Glomerular endothelial cell (primary cell): ENCODE data around the gene MAPK8. TPM values are rescaled to one million over a fixed set of nuclear protein-coding genes. Genes with fewer than 3 reads are reported as not detected.

ENCODE experiments used
- DNase-seq: peaks from one replicate; pipeline ENCODE4 v3.0.0-alpha.2; 2011; ENCODE audit warnings: low read depth, low spot score; ENCODE audit errors: extremely low read depth
- total RNA-seq: library from RNA; depleted of rRNA; stranded (reverse); fragments of >200 nt; gene quantifications from 2 replicates; pipeline ENCODE4 v1.2.3, GENCODE V29; 2015

MAPK8 gene
- total RNA-seq, 1 donor from 2014 or later: 63.4 TPM

DNA sequence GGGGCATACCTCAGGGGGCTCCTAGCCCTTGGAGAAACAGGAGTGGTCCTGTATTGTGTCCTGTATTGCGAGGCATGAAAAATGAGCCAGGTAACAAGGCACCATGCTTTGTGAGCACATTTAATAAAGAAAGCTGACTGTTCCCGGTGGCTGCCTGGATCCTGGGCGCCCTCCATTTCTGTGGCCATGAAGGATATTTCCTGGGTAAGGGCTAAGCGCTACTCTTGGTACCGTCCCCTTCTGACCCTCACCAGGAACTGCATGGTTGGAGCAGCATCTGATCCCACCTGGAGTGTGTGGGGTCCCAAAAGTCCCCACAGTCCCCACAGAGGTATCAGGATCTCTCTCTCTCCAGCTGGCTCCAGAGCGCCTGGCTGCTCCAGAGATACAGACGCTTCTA lies 139.5 kb downstream of the MAPK8 start:
- DNase-seq: no peak

DNA sequence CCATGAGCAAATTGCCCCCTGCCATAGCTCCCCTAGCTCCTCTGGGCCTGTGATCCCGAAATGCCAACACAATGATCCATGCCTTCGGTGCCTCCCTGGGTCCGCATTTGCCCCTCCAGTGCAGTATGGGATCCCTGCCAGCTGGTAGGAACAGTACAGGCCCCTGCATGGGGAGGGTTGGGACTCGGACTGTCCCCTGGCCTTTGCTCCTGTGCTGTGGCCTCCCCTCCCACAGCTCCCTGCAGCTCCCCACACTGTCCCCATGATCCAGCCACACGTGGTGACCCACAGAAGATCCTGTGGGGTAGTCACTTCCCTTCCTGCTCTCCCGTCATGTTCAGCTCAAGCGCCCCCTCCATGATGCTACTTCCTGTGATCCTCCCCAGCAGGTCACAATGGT lies 140.3 kb downstream of the MAPK8 start:
- no peak for DNase-seq

DNA sequence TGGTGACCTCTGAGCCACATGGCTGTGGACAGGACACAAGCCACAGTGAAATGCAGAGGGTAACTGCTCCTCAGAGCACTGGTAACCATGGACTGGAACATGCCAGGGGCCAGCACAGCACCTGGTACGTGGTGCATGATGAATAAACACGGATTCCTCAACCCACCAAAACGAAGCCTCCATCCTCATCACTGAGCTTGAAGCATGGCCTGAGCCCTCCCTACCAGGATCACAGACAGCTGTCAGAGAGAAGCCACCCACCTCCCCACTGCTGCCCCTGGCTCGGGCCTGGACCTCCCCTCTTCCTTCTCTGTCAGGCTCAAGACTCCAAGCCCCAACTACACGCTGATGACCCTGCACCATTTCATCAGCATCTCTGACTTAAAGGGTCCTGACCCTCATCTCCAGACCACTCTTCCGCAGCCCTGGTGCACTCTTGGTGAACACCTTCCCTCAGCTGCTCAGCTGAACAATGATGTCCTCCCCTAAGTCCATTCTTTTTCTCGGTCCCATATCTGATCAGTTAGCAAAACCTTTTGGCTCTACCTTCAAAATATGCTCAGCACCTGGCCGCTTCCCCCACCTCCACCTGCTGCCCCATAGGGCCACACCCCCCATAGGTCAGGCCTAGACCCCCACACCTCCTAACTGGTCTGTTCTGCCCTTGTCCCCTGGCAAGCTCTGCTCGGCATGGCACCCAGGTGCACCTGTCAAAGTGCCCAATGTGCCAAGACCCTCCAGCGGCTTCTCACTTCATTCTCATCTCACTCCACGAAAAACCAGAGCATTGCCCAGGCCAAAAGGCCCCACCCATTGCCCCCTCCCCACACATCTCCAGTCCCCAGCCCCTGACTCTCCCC lies 141.1 kb downstream of the MAPK8 start:
- no peak for DNase-seq

DNA sequence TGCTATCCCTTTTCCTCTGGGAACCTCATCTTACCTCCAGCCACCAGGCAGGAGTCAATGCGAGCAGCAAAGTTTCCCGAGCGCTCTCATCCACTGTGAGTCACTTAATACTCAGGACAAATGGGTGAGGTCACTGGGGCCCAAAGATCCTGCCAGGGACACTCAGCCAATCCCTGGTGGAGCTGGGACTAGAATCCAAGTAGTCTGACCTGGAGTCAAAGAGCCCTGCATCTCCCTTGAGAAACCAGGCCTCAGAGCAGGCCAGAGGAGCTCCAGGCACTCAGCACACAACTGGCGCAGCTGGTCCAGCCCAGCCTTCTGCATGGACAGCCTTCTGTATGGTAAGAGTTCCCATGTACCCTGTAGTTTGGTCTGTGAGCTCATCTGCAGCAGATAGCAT lies 142.3 kb downstream of the MAPK8 start:
- DNase-seq: no peak

DNA sequence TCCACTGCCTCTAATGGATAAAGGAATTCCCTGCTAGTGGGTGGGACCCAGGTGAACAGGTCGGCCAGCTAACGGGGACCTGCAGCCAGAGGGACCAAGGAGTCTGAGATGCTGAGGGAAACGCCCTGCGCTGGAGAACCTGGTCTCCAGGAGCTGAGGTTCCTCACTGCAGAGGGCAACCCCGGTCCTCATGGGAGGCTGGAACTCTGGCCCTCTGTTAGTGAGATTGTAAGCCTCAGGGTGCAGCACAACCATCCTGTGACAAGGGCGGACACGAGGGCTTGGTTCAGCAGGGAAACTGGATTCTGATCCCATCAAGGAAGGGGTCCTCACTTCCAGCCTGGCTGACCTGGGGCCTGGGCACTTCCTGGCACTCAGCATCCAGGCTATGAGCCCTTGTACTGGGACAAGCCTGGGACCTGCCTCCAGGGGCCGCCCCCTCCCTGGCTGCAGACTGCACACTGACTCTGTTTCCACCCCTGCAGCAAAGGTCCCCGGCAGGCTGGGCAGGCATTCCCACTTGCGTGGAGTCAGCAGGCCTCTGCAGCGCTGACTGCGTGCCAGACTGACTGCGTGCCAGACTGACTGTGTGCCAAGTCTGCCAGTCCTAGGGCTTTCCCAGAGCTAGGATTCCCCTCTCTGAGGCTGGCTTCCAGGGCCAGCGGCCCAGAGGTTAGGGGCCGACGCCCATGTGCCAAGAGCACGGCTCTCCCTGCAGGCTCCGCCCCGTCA lies 143.2 kb downstream of the MAPK8 start:
- no peak for DNase-seq

DNA sequence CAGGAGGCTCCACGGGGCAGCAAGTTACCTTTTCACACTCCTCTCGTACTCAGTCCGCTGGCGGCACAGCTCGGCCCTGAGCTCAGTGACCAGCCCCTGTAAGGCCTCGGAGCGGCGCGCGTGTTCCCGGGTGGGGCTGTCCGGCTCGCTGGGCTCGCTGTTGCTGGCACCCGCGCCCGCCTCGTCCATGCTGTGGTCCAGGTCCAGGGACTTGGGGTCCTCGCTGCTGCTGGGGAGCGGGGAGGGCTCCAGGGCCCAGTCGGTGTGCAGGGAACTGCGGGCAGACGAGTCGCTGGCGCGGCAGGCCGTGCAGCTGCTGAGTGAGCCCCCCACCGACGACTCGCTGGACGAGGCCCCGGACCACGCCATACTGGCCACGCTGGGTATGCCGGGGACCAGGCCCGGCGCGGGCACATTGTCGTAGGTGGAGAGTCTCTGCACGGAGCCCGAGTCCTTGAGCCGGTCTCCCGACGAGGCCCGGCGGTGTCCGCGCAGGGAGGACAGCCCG lies 143.8 kb downstream of the MAPK8 start:
- DNase-seq: no peak

DNA sequence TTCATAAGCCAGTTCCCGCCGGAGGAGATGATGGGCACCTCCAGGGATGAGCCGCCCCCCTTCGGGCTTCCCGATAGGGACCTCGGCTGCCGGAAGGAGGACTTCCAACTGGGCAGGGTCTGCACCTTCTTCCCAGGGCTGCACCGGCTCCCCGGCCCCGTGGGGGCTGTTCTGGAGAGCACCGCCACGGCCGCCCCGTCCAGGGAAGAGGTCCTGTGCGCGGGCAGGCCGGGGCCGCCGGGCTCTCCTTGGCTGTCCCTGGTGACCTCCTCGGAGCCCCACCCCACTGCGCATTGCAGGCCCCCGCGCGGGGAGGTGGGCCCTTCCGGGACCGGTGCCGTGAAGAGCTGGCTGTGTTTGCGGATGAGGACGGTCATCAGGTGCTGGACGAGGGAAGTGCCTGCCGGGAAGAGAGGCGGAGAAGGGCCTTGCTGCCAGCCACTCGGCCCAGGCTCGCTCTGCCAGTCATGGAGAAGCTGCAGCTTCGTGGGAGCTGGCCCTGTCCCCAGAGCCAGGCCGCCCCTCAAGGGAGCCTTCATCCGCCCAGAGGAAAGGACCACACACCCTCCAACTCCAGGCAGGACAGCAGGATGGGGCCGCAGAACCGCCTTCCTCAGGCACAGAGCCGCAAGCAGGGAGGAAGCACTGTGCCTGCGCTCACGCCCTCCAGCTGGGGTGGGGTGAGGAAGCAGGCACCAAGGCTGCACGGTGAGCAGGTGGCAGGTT lies 144.4 kb downstream of the MAPK8 start:
- DNase-seq: no peak

DNA sequence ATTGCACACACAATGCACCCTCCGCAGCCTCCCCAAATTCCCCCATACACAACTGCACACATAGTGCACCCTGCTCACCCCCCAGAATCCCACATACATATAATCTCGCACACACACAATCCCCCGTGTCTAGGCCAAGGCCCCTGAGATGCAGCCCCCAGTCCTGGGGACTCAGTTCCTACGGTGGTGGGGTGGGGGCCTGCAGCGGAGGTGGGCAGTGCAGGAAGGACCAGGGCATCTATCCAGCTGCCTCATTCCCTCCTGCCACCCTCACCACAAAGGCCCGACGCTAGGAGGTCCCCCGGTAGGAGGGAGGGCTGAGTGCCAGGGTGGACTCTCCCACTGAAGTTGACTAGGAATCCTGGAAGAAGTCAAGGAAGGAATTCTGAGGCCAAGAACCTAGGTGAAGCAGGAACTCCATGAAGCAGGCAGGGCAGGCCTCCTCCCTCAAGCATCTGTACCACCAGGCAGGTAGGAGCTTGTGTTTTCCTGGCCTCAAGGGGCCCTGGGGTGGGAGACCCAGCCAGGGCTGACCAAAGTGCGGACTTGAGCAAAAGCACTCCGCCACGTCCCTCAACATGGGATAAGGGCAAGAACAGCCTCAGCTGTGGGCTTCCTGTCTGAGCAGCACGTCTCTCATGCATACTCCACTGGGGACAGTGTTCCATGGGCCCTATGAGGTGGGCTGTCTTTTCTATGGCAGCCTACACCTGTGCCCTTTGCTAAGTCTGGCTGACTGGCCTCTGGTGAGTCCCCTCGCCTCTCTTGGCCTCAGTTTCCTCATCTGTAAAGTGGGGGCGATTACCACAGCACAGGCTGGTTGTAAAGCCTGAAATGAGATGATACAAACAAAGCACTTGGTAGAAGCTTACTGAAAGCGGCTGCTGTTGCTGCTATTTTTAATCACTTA lies 145.7 kb downstream of the MAPK8 start:
- DNase-seq: no peak

DNA sequence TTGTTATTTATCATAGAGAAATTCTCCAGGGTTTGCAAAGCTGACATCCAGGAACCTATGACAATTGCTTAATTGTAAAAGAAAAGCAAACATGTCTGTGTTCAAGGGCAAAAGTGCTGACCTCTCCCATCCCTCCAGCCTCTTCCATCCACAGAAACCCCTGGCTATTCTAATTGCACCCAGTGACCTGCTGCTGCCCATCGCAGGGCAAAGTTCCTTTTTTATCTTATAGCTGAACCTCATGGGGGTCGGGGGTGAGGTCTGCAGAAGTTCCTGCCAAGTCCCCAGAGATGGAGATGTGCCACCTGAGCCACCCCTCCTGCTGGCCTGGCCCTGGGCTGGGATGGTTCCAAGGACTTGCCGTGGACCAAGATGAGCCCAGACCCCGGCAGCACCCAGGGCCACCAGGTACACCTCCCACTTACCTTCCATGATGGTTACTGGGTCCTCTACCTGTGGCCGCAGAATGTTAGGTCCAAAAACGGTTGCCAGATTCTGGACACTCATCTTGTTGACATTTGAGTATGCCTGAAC lies 146.5 kb downstream of the MAPK8 start:
- no peak for DNase-seq

DNA sequence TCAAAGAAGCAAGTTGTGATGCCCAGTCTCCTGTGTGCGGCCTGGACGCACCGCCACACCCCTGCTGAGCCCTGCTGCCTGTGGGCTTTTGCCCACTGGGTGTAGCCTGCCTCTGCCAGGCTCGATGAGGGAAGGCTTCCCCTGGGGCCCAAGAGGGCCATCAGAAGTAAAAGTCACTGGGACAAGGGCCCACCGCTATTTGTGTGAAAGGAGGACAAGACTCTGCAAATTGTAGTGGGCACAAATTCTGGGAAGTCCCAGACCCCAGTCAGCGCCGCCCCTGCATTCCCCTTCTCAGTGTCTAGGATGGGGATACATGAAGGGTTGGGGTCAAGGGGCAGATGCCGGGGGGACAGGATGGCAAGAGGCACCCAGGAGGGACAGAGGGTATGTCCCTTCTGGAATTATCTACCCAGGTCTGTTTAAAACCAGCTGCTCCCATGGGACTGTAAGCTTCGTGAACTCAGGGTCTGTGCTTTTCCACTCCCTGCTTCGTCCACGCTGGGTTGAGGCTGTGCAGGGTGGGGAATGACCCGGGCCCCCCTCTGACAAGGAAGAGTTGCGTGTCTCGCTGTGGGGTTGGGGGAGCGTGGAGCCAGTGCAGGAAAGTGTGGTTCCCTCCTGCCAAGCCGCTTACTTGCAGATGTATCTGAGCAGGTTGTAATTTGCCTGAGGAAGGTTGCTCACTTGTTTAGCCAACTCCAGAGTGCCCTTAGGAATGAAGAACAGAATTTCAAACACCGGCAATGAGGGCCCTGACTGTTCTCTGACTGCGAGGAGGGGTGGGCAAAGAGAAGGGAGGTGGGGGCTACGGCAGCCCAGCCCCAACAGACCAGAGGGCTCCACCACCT lies 147.2 kb downstream of the MAPK8 start:
- DNase-seq: no peak

DNA sequence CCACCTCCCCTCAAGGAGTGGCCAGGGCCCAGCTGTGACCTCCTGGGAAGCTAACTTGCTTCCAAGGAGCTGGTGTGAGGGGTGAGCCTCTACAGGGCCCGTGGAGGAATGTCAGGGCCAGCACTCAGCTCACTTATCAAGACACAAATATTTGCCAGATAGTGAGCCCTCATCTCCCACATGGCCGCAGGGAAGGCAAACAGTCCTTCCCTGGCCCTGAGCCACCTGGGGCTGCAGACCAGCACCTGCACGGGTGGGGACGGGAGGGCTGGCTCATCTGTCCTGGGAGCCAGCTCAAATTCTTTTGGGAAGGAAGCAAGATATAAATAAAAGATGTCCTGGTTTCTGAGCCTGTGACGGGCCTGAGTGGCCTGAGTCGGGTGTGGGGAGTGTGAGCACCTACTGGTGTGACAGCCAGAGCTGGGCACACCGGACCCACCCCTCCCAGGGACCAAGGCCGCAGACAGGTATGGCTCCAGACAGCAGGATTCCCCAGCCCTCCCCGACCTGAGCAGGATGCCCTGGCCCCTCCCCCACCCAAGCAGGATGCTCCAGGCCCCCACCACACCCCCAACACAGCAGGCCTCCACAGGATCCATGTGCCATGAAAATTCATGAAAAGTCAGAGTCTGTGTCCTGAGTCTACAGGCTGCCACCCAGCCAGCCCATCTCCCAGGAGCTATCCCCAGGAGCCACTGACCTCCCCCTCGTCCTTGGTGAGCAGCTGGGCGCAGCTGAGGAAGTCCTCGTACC lies 148.0 kb downstream of the MAPK8 start:
- no peak for DNase-seq

DNA sequence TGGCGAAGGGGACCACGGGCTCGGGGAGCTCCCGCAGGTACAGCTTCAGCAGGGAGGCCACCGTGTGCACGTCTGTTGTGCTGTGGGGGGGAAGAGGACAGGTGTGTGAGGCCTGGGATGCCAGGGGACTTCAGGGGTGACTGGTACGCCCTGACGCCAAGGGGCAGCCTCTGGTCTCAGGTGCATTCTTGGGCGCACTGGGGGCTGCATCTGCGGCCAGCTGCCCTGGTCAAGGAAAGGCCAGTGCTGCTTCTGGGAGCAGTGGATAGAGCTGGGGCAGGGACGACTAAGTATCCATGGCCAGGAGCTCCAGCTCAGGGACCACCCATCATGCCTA lies 148.5 kb downstream of the MAPK8 start:
- DNase-seq: no peak

DNA sequence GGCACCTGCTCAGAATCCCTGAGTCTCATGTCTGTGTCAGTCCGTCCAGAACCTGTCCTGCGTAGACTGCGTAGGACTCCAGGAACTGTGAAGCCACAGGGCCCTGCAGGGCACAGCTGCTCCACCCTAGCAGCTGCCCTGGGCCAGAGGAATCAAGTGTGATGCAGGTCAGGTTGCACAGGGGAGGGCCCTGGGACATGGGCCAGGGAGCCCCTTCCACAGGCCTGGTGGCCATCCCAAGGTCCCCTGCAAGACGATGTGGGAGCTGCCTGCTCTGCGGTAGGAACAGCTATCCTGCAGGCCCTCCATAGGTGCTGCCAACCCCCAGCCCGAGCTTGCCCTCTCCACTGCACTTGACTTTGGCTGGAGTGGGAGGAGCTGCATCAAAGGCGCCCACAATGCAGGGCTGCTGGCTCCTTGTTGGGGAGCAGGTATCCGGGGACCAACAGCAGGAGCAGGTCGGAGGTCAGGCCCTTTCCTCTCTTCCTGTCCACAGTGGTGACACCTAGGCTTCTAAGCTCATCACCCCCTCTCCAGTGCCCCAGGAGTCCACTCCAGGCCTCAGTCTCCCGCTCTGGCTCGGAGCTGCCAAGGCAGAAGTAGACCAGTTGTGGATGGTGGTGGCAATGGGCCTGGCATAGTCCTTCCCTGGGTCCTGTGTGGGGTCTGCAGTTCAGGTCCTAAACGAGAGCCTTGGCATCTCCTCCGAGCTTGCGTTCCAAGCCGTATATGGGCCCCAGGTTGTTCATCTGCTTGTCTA lies 149.1 kb downstream of the MAPK8 start:
- no peak for DNase-seq

DNA sequence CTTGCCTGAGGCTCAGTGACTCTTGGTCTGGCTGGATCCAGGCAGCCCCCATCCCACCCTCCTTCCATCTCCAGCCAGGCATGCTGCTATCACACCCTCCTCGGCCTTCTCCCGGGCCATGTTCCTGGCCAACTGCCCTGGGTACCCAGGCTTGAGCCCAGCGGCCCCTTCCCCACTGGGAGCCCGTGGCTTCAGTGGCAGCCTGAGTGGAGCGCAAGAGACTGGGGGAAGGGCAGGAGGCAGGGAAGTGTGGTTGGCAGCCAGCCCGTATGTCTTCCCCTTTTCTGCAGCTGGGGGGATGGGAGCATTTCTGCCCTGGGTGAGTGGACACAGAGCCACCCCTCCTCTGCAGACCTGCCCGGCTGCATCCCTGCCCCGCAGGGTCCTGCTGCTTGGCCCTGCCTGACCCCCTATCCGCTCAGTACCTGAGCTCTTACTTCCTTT lies 149.9 kb downstream of the MAPK8 start:
- DNase-seq: no peak

DNA sequence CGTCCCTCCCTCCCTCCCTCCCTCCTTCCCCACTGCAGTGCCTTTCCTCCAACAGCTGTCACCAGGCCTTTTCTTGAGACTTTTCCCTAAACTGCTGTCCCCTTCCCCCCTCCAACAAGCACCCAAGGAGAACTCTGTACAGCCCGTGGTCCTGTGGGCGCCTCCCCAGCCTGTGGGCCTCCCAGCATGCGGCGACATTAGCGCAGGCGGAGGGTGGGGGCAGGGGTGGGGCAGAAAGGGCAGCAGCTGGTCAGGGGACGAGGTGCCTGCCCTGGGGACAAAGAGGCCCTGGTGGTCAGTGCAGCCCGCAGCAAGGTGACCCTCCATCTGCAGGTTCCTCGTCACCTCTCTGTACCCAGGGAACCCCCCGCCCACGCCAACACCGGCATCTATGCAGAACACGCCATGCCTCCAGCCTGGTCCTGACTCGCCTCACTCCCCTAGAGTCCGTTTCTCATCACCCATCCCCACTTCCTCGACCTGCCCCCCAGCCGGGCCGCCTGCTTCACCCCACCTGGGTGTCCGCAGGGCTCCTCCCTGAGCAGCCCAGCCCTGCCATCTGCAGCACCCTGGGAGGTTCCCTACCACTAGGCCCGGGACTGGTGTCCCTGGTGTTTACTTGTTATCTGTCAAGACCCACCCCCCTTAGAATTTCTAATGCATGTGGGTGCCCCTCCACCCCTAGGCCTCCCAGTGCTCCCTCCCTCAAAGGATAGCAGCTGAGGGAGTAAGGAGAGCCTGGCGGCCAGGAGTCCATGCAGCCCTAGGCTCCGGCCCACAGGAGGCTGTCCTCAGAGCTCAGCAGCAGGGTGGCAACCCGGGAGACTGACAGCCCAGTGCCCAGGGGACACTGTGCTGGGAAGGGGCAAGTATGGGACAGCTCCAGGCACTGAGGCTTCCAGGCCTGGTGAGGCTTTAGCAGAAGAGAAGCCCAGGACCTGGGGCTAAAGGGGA lies 150.6 kb downstream of the MAPK8 start:
- no peak for DNase-seq

DNA sequence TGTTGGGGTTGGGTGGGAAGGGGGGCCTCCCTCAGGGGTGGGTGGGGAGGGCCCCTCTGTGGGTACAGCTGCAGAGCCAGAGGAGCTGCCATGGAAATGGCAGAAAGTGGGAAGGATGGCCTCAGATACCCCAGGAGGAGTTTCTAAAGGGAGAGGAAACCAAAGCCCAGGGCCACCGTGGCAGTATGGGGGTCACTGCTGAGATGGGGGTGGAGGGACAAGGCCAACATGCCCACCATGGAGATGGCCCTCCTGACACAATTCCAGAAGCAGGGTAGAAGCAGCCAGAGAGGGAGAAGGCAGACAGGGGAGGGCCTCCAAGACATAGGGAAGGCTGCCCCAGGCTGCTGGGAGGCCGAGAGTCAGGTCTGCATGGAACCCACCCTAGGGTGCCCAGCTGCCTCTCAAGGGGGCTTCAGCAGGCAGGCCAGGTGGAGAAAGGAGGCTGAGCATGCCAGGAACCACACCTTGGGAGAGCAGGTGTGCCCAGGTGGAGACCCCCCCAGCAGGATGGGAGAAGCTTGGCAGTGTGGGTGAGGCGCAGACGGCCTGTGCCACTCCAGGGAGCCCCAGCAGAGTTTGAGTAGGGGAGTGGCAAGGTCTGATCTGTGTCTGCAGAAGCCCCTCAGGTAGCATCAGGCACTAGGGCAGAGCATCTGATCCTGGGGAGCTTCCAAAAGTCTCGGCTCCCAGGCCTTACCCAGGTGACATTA lies 151.6 kb downstream of the MAPK8 start:
- DNase-seq: no peak
